Fibroblast of skin of left biceps (primary cell): Measurements from ENCODE around the gene CMIP.
A peak's percentile ranks its signal among the peaks of the same experiment; 100 is the strongest.

Source experiments
- DNase-seq, 2 experiments: peaks; one replicate each; pipeline ENCODE4 v3.0.0-alpha.2; 2013; ENCODE audit warnings: low read depth in 2 of 2

The CMIP gene

GRCh38 chr16:81551151-81551808, 106.7 kb downstream of the CMIP start:
- no peak for DNase-seq

DNA sequence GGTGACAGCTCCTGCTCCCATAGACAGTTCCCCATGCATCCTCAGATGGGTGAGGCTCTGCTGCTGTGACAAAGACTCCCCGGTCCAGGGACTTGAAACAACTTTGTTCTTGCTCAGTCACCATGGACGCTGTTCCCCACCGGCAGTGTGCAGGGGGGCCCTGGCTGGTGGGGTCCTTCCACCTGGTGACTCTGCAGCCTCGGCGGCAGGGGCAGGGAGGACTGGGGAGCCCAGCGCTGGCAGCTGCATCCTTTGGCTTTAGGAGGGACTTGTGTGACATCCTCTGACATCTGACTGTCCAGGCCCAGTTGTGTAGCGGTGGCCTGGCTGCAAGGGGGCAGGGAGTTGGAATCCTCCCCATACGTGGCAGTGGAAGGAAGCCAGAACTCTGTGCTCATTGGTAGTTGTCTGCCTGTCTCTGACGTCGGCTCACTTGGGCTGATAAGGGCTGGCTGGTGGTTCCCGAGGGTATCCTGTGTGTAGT, 107.3 kb downstream of the CMIP start:
- DNase-seq: no peak

DNA sequence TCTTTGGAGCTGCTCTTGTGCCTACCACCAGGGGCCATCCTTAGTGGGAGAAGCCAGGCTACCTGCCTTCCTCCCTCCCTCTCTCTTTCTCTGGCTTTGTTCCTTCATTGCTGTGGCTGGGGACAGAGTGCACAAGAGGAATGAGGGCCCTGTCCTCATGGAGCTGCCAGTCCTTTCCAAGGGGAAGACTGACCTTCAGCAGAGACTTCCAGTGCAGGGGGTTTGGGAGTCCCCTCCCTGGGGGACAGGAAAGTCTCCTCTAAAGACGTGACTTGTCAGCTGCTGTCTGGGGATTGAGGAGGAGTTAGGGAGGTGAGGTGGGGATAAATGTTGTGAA, 108.1 kb downstream of the CMIP start:
- no peak for DNase-seq

- no peak for DNase-seq
Observed at GRCh38 chr16:81553080-81553813, 108.6 kb downstream of the CMIP start.

- no peak for DNase-seq
Observed at GRCh38 chr16:81553814-81554675, 109.4 kb downstream of the CMIP start.

DNA sequence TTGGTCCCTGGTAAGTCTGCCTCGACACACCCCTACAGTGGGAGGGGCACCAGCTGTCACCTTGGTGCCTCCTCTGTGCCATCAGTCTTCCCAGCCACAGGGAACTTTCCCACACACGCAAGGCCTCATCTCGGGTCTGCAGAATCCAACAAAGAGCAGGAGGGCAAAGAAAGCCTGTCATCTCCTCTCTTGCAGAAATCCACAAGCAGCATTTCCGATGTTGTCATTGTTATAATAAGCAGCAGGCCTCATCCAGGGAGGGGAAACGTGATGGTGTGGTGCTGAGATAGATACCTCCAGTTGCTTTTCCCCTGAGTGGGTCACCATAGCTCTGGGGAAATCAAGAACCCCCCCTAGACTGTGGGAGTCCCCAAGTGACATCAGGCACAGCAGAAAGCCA, 110.4 kb downstream of the CMIP start:
- no peak for DNase-seq

DNA sequence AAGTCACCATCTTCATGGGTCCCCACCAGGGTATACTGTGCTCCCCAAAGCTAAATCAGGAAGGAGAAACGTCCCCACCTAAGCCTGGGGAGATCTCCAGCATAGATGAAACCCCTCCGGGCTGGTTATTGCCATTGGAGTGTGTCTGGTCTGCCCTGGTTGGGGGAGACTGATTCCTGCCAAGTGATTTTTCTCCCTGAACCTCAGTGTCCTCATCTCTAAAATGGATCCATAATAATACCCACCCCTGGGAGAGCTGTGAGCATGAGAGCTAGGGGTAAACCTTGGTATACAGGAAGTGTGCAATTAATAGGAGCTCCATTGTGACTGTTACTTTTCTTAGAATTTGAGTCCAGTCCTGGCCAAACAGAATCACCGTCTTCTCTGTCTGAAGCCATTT, 111.1 kb downstream of the CMIP start:
- no peak for DNase-seq

DNA sequence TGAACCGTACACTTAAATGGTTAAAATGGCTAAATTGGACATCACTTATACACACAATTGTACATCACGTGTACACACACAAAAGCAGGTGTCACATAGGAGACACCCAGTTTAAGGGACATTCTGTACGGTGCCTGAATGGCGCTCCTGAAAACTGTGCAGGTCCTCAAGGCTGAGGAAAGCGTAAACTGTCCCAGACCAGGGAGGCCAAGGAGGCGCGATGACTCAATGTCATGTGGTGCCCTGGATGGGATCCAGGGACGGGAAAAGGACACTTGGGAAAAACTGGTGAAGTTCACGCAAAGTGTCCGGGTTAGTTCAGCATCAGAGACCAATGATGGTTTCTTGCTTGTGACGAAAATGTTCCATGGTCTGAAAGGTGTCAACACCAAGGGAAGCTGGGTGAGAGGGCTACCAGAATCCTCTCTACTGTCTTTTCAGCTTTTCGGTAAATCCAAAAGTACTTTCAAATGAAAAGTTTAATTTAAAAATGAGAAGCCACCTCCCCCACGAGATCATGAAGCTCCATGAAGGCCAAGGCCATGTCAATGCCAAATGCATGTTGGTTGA, 112.2 kb downstream of the CMIP start:
- DNase-seq: no peak

DNA sequence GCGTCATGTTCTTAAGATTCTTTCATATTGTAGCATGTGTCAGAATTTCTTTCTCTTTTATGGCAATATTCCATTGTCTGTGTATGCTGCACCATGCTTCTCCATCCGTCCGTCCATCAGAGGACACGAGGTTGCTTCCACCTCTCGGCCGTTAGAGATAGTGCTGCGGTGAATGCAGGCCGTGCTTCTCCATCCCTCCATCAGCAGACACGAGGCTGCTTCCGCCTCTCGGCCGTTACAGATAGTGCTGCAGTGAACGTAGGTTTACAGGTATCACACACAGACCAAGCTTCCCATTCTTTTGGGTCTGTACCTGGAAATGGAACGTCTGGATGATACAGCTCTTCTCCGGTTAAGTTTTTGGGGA, 113.5 kb downstream of the CMIP start:
- no peak for DNase-seq

DNA sequence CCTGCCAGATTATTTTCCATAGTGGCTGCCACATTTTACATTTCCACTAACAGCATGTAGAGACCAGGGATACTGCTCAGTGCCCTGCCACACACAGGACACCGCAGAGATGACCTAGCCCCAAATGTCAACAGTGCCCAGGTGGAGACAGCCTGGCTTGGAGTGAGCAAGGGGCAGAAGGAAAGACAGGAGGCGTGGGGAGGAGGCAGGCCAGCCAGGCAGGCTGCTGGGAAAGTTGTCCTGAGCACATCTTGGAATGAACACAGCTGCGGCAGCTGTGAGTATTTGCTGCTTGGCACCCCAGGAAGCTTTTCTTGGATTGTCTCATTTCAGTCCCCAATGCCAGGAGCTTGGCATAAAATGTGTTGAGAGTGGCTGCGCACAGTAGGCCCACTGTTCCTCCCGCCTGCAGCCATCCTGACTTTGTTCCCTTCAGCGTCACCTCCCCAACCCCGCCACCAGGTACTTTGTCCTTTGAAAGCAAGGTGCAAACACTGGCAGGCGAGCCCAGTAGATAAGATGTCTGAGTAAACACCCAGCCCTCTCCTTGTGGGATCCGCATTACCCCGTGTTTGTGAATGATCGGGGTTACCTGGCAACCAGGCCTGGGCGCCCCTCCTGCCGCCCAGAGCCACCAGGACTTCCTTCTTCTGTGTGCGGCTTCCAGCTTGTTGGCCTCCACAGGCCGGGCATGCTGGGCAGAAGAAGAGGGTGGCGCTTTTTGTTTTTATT, 114.0 kb downstream of the CMIP start:
- DNase-seq: no peak

- no peak for DNase-seq
Observed at GRCh38 chr16:81560979-81561657, 116.5 kb downstream of the CMIP start.

DNA sequence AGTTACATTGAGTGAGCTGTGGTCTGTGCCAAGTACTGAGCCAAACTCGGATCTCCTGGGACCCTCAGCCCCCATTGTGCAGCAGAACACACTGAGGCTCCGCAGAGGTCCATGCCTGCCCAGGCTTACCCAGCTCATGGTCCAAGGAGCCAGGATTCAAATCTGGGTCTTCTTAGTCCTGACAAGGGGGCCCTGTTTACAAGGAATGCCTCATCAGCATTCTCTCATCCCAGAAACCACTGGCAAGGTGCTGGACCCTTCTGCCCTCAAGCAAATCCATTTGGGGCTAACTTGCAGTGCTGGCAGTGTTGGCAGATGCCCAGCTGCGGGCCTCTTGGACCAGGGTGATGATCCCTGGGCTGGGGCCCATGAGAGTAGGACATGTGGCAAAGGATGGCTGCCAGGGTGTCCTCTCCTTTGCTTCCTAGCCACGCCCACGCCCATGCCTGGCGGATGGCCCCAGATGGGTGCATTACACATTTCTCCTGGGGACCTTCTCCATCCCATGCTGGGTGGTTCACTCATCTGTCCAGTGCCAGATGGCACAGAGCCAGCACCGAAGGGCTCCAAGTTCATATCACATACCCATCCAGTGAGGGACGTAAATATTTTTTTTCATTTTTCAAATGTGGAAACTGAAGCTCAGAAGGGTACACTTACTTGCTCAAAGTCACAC, 117.7 kb downstream of the CMIP start:
- DNase-seq: no peak

- no peak for DNase-seq
Observed at GRCh38 chr16:81562926-81563325, 118.3 kb downstream of the CMIP start.

GRCh38 chr16:81564421-81564911, 119.9 kb downstream of the CMIP start:
- DNase-seq: peak; percentile 23 to 30

DNA sequence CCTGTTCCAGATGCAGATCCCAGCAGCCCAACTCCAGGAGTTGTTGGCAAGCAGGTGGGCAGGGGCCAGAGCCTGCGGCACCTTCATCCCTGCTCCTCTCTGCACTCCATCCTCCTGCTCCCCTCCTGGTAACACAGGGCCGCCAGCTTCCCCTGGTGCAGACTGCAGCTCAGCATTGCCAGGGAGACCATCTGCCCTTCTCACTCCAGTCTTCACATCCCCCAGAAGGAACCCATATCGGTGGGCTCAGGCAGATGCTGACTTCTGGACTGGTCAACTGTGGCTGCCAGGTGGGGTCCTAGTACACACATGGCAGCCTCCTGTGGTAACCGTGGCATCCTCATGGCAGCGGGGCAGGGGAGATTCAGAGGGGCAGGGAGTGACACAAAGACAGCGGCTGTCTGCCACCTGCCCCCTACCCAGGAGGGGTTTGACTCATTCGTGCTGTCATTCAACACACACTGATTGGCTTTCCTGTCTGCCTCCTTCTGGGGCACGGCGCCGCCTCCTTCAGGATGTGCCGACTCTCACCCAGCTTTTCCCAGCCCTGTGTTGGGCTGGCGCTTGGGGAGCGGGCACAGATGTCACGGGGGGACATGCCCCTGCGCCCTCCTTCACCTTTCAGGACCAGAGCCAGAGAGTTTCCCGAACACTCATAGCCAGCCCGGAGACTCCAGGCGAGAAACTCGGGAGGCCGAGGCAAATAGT, 120.9 kb downstream of the CMIP start:
- DNase-seq: no peak

DNA sequence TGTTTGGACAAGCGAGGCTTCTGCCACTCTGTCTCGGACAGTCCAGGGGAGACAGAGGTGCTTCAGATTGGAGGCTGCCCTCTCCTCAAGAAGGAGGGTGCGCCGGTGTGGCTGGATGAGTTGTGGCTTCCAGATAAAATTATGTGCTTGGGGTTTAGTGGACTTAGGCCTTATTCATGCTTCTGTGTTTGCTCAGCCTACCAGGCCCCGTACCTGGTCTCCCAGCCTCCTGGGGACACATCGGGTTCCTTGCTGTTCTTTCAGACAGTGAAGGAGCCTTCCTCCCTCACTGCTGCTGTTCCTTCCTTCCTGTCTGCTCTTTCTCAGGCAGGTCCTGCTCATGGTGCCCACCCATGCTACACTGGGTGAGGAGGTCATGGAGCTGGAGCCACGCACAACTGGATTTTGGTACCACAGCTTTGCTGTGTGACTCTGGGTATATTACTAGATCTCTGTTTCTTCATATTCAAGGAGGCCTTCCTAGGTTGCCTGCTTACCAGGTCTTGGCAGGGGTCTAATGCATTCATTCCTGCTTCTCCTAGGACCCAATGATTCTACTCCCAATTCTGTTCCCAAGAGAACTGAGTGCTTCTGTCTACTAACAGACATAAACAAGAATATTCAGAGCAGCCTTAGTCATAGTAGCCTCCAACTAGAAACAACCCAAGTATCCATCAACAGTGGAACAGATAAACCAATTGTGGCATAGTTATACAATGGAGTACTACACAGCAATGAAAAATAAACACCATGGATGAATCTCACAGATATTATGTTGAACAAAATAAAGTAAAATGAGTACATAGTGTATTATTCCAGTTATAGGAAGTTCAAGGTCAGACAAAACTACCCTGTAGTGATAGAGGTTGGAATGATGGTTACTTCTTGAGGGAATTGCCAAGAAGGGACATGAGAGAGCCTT, 121.7 kb downstream of the CMIP start:
- DNase-seq: no peak

GRCh38 chr16:81567087-81567486, 122.5 kb downstream of the CMIP start:
- DNase-seq: no peak

GRCh38 chr16:81567987-81568748, 123.6 kb downstream of the CMIP start:
- no peak for DNase-seq
